GM23338 (cell line): Measurements from ENCODE around the gene ZNF557. TPM values are rescaled to one million over a fixed set of nuclear protein-coding genes. Genes with fewer than 3 reads are reported as not detected.

Experiments
- ATAC-seq: fragments of 200-7000 bp; cut with Tn5 transposase; 3 replicates; pipeline ENCODE4 v1.9.1; 2020
- DNase-seq: peaks from one replicate; pipeline ENCODE4 v3.0.0-alpha.2; 2015; ENCODE audit warnings: low spot score
- H2AFZ ChIP-seq: fragments of 200-600 bp; sonication (generic); 2 replicates; pipeline ENCODE4 v1.8.0; 2016; ENCODE audit warnings: antibody characterized with exemption, mild to moderate bottlenecking, moderate library complexity
- H3F3A ChIP-seq: fragments of 200-600 bp; sonication (generic); replicated peaks from 2 replicates; pipeline ENCODE4 v1.8.0; 2017; ENCODE audit warnings: antibody characterized with exemption, mixed run types, low read depth
- H3K27ac ChIP-seq: fragments of 200-600 bp; sonication (generic); 2 replicates; pipeline ENCODE4 v1.6.1; 2016; ENCODE audit warnings: low read depth
- H3K27me3 ChIP-seq: fragments of 200-600 bp; sonication (generic); 2 replicates; pipeline ENCODE4 v1.8.0; 2016; ENCODE audit warnings: mild to moderate bottlenecking, mixed run types, moderate library complexity; ENCODE audit not compliant: insufficient read depth
- H3K36me3 ChIP-seq: fragments of 200-600 bp; sonication (generic); 2 replicates; pipeline ENCODE4 v1.8.0; 2016; ENCODE audit warnings: mild to moderate bottlenecking; ENCODE audit not compliant: insufficient read depth
- H3K4me1 ChIP-seq: fragments of 200-600 bp; sonication (generic); 2 replicates; pipeline ENCODE4 v1.8.0; 2016; ENCODE audit warnings: mild to moderate bottlenecking, moderate library complexity; ENCODE audit not compliant: insufficient read depth
- H3K4me2 ChIP-seq: fragments of 200-600 bp; sonication (generic); 2 replicates; pipeline ENCODE4 v1.7.1; 2017; ENCODE audit warnings: mixed run types
- H3K4me3 ChIP-seq: fragments of 200-600 bp; sonication (generic); 2 replicates; pipeline ENCODE4 v1.6.1; 2016; ENCODE audit warnings: mixed run types
- H3K79me2 ChIP-seq: fragments of 200-600 bp; sonication (generic); replicated peaks from 2 replicates; pipeline ENCODE4 v1.8.0; 2017; ENCODE audit warnings: mild to moderate bottlenecking; ENCODE audit not compliant: insufficient read depth
- H3K9me2 ChIP-seq: fragments of 200-600 bp; sonication (generic); 2 replicates; pipeline ENCODE4 v1.8.0; 2017; ENCODE audit not compliant: insufficient read depth
- H4K20me1 ChIP-seq: fragments of 200-600 bp; sonication (generic); replicated peaks from 2 replicates; pipeline ENCODE4 v1.8.0; 2017; ENCODE audit warnings: mild to moderate bottlenecking; ENCODE audit not compliant: insufficient read depth
- H3K27ac Mint-ChIP-seq: 2 replicates; pipeline ENCODE4 v1.8.0; 2020; ENCODE audit warnings: inconsistent platforms, mild to moderate bottlenecking, moderate library complexity, mixed read lengths
- H3K27me3 Mint-ChIP-seq: 3 replicates; pipeline ENCODE4 v1.8.0; 2022; ENCODE audit warnings: low read depth, mild to moderate bottlenecking, moderate library complexity, mixed read lengths, inconsistent platforms; ENCODE audit not compliant: insufficient read depth, poor library complexity
- H3K36me3 Mint-ChIP-seq: 3 replicates; pipeline ENCODE4 v1.8.0; 2021; ENCODE audit warnings: low read depth, mild to moderate bottlenecking, inconsistent platforms, moderate library complexity, mixed read lengths
- H3K4me1 Mint-ChIP-seq: 3 replicates; pipeline ENCODE4 v1.8.0; 2020; ENCODE audit warnings: mild to moderate bottlenecking, inconsistent platforms, mixed read lengths
- H3K4me3 Mint-ChIP-seq: 3 replicates; pipeline ENCODE4 v1.8.0; 2021; ENCODE audit warnings: moderate library complexity, mild to moderate bottlenecking, inconsistent platforms, mixed read lengths
- H3K9me3 Mint-ChIP-seq: 3 replicates; pipeline ENCODE4 v1.8.0; 2020; ENCODE audit warnings: moderate library complexity, mild to moderate bottlenecking, inconsistent platforms, mixed read lengths
- CREB1 ChIP-seq: fragments of 250-450 bp; sonication (Bioruptor Pico); IDR thresholded peaks from 2 replicates; pipeline ENCODE4 v1.5.0; 2020; ENCODE audit warnings: low read depth, mild to moderate bottlenecking, moderate library complexity
- CTCF ChIP-seq, 2 experiments: fragments of 200-600 bp in 1 of 2; sonication (generic) in 1 of 2; conservative IDR thresholded peaks; 2 replicates each; pipeline versions ENCODE4 v1.5.1 to v1.6.1; 2016 to 2017; ENCODE audit warnings: antibody characterized with exemption in 2 of 2, low read depth in 2 of 2, mild to moderate bottlenecking in 2 of 2, moderate library complexity in 1 of 2
- EZH2 ChIP-seq: fragments of 200-600 bp; sonication (generic); IDR thresholded peaks from one replicate; pipeline ENCODE4 v1.8.0; 2017; ENCODE audit warnings: antibody characterized with exemption, mild to moderate bottlenecking, low read depth; ENCODE audit not compliant: unreplicated experiment
- EZH2phosphoT487 ChIP-seq: fragments of 200-600 bp; sonication (generic); IDR thresholded peaks from one replicate; pipeline ENCODE4 v1.8.1; 2018; ENCODE audit warnings: antibody characterized with exemption; ENCODE audit not compliant: unreplicated experiment
- JUNB ChIP-seq: IDR thresholded peaks from one replicate; pipeline ENCODE4 v1.6.1; 2016; ENCODE audit warnings: antibody characterized with exemption; ENCODE audit not compliant: unreplicated experiment
- NANOG ChIP-seq: IDR thresholded peaks from 2 replicates; pipeline ENCODE4 v1.6.1; 2016; ENCODE audit warnings: antibody characterized with exemption, borderline replicate concordance
- POLR2AphosphoS5 ChIP-seq: IDR thresholded peaks from 2 replicates; pipeline ENCODE4 v1.6.1; 2016; ENCODE audit warnings: antibody characterized with exemption, low read depth
- REST ChIP-seq: IDR thresholded peaks from one replicate; pipeline ENCODE4 v1.6.1; 2018; ENCODE audit warnings: antibody characterized with exemption; ENCODE audit not compliant: unreplicated experiment
- STAT1 ChIP-seq: IDR thresholded peaks from one replicate; pipeline ENCODE4 v1.6.1; 2016; ENCODE audit warnings: antibody characterized with exemption; ENCODE audit not compliant: unreplicated experiment
- ZNF114 ChIP-seq: fragments of 250-450 bp; sonication (Bioruptor Pico); IDR thresholded peaks from 2 replicates; pipeline ENCODE4 v1.5.0; 2020; ENCODE audit warnings: mild to moderate bottlenecking, moderate library complexity
- ZNF331 ChIP-seq: fragments of 250-450 bp; sonication (Bioruptor Pico); IDR thresholded peaks from 2 replicates; pipeline ENCODE4 v1.5.0; 2020; ENCODE audit warnings: low read depth, mild to moderate bottlenecking, moderate library complexity
- polyA plus RNA-seq: library from polyadenylated mRNA; unstranded; fragments of >200 nt; fragmentation: Nextera tagmentation; extraction: Ambion mirVana; gene quantifications from 2 replicates; pipeline ENCODE4 v1.2.1, GENCODE V29; 2016
- total RNA-seq: library from RNA; depleted of rRNA; stranded (reverse); fragments of >200 nt; shearing (Covaris generic); gene quantifications from 2 replicates; pipeline ENCODE4 v1.2.3, GENCODE V29; 2014
- TF ChIP-seq, protein P1 (sequence below): IDR thresholded peaks from 2 replicates; pipeline ENCODE4 v1.6.1; 2016; ENCODE audit warnings: antibody characterized with exemption
- TF ChIP-seq, protein P2 (sequence below): fragments of 250-450 bp; sonication (Bioruptor Pico); IDR thresholded peaks from 2 replicates; pipeline ENCODE4 v1.5.0; 2020; ENCODE audit warnings: mild to moderate bottlenecking, moderate library complexity

Gene ZNF557
- total and polyA plus RNA-seq, 2 experiments from 2014 or later = 3.7 to 10.3 TPM

GRCh38 chr19:7117248-7117647 is 47.7 kb downstream of the ZNF557 start:
- Histone ChIP-seq H3K79me2 (no peaks in the 10 kb centered on the region), H3K27ac (no peak overlapping the region), H2AFZ (no peak overlapping the region), H3K4me2 (no peak overlapping the region), H3F3A (no peaks in the 10 kb centered on the region), H3K4me3 (no peak overlapping the region), H3K9me2 (no peaks in the 10 kb centered on the region), H4K20me1 (no peaks in the 10 kb centered on the region), H3K27me3 (no peaks in the 10 kb centered on the region), H3K36me3 (0 out of 2 replicates have a peak, but pooled peaks cover 9% of the 10 kb centered on the region), H3K4me1 (no peaks in the 10 kb centered on the region)
- Mint-ChIP-seq H3K36me3 (peaks cover 56% of the 10 kb centered on the region), H3K9me3 (no peaks in the 10 kb centered on the region; the same call in 2 of the 3 replicates), H3K4me1 (no peaks in the 10 kb centered on the region), H3K27ac (no peak overlapping the region), H3K27me3 (peaks cover 6% of the 10 kb centered on the region), H3K4me3 (no peak overlapping the region)
- no peak for ATAC-seq
- DNase-seq = no peak
- TF ChIP-seq ZNF114 (no peak), CTCF (conservative IDR thresholded peaks at IDR 0.05; ENCODE audit: low read depth in 2 of 2) (no peak), ZNF331 (CRISPR knock-in tag) (no peak), POLR2AphosphoS5 (no peak), NANOG (no peak), CREB1 (CRISPR knock-in tag) (no peak), STAT1 (no peak), JUNB (no peak), EZH2phosphoT487 (no peak), EZH2 (no peak), REST (no peak)
- TF ChIP-seq, protein P1, sequence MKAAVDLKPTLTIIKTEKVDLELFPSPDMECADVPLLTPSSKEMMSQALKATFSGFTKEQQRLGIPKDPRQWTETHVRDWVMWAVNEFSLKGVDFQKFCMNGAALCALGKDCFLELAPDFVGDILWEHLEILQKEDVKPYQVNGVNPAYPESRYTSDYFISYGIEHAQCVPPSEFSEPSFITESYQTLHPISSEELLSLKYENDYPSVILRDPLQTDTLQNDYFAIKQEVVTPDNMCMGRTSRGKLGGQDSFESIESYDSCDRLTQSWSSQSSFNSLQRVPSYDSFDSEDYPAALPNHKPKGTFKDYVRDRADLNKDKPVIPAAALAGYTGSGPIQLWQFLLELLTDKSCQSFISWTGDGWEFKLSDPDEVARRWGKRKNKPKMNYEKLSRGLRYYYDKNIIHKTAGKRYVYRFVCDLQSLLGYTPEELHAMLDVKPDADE = no peak
- TF ChIP-seq, protein P2, sequence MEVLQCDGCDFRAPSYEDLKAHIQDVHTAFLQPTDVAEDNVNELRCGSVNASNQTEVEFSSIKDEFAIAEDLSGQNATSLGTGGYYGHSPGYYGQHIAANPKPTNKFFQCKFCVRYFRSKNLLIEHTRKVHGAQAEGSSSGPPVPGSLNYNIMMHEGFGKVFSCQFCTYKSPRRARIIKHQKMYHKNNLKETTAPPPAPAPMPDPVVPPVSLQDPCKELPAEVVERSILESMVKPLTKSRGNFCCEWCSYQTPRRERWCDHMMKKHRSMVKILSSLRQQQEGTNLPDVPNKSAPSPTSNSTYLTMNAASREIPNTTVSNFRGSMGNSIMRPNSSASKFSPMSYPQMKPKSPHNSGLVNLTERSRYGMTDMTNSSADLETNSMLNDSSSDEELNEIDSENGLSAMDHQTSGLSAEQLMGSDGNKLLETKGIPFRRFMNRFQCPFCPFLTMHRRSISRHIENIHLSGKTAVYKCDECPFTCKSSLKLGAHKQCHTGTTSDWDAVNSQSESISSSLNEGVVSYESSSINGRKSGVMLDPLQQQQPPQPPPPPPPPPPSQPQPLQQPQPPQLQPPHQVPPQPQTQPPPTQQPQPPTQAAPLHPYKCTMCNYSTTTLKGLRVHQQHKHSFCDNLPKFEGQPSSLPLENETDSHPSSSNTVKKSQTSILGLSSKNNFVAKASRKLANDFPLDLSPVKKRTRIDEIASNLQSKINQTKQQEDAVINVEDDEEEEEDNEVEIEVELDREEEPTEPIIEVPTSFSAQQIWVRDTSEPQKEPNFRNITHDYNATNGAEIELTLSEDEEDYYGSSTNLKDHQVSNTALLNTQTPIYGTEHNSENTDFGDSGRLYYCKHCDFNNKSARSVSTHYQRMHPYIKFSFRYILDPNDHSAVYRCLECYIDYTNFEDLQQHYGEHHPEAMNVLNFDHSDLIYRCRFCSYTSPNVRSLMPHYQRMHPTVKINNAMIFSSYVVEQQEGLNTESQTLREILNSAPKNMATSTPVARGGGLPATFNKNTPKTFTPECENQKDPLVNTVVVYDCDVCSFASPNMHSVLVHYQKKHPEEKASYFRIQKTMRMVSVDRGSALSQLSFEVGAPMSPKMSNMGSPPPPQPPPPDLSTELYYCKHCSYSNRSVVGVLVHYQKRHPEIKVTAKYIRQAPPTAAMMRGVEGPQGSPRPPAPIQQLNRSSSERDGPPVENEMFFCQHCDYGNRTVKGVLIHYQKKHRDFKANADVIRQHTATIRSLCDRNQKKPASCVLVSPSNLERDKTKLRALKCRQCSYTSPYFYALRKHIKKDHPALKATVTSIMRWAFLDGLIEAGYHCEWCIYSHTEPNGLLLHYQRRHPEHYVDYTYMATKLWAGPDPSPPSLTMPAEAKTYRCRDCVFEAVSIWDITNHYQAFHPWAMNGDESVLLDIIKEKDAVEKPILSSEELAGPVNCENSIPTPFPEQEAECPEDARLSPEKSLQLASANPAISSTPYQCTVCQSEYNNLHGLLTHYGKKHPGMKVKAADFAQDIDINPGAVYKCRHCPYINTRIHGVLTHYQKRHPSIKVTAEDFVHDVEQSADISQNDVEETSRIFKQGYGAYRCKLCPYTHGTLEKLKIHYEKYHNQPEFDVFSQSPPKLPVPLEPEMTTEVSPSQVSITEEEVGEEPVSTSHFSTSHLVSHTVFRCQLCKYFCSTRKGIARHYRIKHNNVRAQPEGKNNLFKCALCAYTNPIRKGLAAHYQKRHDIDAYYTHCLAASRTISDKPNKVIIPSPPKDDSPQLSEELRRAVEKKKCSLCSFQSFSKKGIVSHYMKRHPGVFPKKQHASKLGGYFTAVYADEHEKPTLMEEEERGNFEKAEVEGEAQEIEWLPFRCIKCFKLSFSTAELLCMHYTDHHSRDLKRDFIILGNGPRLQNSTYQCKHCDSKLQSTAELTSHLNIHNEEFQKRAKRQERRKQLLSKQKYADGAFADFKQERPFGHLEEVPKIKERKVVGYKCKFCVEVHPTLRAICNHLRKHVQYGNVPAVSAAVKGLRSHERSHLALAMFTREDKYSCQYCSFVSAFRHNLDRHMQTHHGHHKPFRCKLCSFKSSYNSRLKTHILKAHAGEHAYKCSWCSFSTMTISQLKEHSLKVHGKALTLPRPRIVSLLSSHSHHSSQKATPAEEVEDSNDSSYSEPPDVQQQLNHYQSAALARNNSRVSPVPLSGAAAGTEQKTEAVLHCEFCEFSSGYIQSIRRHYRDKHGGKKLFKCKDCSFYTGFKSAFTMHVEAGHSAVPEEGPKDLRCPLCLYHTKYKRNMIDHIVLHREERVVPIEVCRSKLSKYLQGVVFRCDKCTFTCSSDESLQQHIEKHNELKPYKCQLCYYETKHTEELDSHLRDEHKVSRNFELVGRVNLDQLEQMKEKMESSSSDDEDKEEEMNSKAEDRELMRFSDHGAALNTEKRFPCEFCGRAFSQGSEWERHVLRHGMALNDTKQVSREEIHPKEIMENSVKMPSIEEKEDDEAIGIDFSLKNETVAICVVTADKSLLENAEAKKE = no peak
